HG02798 (cell line): ENCODE data around the gene SHC3.

Experiments
- ATAC-seq: cut with Tn5 transposase; IDR thresholded peaks from one replicate; pipeline ENCODE4 v1.9.1; 2021; ENCODE audit warnings: mild to moderate bottlenecking; ENCODE audit not compliant: unreplicated experiment, poor library complexity

Gene SHC3

DNA sequence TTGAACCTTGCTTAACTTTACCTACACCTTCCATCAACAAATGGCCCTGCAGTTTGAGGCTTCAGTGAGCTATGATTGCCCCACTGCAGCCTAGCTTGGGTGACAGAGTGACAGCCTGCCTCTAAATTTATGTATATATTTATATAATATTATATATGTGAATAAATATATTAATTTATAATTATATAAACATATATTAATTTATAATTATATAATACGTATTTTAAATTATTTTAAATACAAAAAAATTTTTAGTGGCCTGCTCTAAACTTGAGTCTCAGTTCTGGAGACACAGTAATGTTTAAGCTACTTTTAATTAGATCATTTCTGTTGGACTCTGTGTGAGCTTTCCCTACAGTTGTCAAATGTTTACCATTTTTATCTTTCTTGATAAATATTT is 9.3 kb upstream of the SHC3 start:
- no peak for ATAC-seq

DNA sequence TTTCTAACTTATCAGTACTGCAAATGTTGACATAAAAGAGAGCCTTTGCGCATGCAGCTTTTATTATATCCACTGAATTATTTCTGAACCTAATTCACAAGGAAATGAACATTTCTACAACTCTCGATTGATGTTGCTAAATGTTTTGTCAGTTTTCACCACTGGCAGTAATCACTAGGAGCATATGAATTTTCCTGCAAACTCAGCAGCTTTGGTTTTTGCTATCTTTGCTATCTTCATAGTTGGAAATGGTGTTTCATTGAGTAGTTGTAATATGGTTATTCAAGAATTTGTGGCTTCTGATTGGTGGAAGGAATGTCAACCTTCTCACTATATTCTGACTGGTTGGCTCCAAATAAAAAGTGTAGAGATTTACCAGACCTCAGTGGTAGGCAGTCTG is 8.9 kb upstream of the SHC3 start:
- ATAC-seq: no peak

DNA sequence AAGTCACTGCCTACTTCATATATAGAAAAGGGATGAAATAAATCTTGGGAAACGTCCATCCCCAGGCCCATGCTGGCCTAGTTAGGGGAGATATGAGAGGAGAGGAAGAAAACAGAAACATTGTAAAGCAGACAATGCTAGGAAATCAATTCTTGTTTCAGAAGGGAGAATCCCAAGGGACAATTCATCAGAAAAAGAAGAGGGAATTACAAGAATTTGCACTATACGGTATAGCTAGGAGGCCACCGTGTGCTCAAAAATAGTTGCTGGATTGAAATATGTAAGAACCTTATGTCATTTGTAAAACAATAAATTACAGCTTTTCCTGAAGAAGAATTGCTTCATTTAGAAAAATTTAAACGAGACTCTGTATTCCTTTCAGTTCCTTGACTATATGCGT is 8.3 kb upstream of the SHC3 start:
- no peak for ATAC-seq

DNA sequence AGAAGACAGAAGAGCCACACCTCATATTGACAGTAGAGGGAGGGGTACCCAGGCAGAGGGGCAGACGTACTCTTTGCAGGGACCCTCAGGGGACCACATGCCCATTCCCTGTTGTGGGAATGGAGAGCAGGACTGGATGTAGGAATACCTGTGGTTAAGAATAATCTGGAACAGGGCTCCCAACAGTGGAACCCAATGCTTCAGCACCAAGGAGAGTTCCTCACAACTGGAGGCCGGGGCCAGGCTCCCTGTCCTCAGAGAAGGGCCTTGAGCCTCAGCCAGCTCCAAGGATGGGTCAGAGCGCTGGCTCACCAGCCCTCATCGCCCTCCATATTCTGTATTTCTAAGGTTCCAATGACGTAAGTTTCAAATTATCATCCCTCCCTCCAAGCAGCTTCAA is 7.4 kb upstream of the SHC3 start:
- no peak for ATAC-seq

DNA sequence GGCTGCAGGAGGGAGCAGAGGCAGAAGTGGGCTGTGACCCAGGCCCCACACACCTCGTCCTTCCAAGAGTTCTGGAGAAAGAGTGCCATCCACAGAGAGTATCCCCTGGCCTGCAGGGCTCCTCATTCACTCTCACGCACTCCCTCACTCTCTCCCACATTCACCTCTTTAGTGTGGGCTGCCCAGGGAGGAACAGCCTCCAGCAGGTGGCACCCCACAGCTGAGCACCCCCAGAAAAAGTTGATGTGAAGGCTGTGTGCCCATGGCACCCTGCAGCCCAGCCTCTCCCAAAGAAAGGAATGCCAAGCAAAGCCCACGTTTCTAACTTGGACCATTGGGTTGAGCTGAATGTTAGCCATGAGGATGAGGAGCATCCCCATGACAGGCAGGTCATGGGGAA is 4.5 kb upstream of the SHC3 start:
- ATAC-seq: no peak

DNA sequence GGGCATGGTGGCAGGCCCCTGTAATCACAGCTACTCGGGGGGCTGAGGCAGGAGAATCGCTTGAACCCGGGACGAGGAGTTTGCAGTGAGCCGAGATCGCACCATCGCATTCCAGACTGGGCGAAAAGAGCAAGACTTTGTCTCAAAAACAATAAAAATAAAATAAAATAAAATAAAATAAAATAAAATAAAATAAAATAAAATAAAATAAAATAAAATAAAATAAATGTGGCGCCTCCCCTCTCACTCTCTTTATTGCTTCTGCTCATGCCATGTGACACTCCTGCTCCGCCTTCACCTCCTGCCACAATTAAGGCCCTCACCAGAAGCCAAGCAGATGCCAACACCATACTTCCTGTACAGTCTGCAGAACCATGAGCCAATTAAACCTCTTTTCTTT is 3.8 kb upstream of the SHC3 start:
- ATAC-seq: no peak

DNA sequence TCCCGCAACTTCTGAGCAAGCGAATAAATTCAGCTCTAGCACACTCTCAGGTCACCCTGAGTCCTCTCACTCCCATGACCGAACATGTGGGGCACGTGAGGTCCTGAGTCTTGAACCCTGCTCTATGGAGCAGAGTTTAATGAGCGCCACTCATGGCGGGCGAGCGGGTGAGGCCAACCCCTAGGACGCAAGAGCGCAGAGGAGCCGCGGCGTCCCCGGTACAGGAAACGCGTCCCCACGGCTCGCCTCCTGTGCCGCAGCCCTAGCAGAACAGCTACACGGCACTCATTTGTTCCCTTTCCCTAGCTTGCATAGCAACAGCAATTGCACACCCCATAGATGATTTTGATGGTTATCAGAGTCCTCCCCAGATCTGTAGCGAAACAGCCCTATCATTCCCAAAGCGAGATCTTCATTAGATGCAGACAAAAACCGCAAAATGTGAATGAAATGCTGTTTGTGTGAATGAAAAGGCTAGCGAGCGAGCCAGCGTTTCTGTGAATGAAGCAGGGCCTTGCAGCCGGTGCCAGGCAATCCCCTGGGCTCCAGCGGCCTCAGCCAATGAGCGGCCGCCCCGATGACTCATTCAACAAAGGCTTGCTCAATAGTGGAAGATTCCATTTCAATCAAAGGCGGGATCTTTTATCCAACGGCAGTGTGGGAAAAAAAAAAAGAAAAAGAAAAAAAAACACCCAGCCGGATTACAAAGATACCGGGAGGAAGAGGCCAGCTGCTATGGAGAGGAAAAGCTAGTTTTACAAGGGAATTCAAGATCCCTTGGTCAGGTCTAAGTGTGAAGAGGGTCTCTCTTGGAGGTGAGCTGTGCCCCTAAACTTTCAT is 1.5 kb upstream of the SHC3 start:
- ATAC-seq: no peak

DNA sequence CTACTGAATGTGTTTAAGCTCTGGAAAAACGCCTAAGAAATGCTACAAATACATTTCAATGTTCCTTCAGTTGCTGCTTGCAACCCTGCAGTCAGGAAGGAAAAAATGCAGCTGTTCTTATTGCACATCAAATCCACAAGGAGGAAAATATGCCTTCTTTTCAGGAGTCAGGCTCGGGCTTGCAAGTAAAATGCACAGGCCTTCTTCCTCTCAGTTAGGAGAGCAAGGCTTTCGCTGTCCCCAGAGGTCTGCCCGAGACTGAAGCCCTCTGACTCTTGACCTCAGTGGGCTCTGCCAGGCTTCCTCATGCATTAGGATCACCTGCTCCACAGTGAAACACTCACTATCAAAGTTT is 899 bp upstream of the SHC3 start:
- ATAC-seq: no peak

DNA sequence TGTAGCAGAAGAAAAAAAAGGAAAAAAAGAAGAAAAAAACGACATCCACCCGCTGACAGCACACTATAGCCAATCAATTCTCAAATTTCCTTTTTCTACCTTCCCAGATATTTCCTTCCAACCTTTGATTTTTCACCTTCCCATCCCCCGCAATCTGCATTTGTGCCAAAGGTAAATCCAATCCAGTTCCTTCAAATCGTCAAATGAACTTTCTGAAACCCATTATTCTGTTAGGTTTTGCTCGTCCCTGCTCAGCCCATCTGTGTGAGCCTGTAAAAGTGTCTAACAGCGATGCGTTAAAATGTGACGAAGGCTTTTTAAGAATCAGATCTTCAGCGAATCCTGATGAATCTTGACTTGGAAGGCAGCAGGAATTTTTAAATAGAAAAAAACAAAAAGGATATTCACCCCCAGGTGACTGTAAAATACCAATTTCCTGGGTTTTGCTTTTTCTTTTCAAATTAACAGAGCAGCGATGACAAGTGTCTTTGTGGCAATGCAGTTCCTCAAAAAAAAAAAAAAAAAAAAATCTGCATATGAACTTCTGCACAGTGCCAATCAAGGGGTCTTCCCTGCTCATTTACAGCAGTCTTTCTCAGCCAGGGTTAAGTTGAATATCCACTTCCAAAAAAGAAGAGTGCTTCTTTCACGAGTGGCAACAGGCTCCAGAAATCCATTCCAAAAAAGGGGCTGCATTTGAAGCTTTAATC is 367 bp upstream of the SHC3 start:
- ATAC-seq: no peak

DNA sequence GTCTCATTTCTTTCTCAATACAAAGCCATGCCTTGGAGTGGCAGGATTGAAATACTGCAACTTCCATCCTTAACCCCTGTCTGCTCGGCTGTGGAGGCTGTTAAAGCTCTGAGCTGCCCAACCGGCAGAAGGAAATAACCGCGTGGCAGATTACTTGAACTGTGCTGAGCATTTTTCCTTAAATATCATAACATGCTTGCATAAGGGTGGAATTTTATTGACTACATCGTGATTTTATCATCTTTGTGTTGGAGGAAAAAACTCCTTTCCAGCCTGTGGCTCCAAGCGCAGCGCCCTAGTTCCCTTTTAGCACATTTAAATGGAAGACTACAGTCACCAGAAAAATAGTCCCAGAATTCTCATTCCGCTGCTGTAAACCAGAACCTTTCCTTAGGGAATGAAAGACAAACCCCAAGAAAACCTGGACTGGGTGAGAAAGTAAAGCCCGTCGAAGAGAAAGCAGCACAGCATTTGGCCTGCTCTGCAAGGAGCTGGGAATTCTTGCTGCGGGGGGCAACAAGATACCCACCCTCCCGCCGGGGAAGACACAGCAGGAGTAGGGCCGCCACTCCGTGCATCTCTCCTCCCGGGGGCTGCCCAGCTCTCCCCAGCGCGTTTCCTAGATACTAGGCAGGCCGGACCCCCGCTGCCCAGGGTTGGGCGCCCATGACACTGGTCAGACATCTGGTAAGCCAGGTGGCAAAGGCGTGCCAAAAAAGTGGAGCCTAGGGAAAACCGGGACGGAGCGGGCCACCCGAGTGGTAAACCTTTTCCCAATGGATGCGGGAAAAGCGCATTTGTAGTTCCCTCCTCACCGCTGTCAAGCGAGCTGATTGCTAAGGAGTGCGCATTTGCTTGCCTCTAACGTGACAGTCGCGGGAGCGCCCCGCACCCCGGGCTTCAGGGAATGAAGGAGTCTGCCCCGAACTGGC is 1.3 kb downstream of the SHC3 start:
- no peak for ATAC-seq

DNA sequence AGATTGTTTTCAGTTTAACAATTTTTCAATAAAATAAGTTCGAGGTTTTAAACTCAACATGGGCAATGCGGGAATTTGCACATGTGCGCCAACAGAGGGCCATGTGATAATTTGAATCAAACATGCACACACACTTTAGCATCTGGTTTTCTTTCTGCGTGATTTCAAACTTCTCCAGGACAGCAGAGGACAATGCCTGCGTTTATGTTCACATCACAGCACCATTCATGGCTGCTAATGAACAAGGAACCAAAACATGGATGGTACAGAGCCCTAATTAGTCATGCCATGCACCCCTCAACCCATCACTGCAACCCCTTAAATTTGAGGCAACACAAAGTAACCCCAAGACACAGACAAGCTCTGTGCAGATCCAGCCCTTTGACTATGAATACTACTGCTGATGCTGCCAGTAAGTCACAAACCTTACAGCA is 2.8 kb downstream of the SHC3 start:
- ATAC-seq: no peak

DNA sequence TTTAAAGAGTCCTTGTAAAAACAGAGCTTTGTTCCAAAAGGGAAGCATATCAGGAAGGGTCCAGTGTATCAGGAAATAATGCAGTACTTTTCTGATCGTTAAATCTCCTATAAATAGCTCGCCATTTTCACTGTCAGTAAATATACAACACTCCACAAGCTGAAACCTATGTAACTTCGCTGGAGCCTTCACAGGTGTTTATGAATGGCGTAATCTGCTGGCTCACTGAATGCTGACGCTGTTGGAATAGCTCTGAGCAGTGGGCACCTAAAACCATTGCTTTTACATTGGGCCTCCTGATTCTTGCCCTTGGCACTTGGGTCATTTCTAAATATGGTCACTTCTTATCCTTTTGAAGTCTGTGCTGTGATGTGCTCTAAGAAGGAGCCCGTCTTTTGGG is 4.3 kb downstream of the SHC3 start:
- ATAC-seq: no peak

DNA sequence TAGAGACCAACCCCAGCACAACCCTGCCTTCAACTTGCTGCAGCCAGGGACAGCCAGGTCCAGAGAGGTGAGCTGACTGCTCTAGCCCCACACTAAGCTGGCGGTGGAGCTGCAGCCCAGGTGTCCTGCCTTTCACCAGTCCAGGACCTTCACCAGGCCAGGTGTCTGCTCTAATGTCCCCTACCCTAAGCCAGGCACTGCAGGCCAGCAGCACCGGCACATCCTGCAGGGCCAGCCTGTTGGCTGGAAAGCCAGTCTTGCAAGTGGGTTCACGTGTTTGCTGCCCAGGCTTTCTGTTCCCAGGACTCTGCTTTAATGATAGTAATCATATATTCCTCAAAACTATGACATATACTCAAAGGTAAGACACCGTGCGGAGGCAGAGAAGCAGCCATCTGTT is 5.5 kb downstream of the SHC3 start:
- no peak for ATAC-seq

DNA sequence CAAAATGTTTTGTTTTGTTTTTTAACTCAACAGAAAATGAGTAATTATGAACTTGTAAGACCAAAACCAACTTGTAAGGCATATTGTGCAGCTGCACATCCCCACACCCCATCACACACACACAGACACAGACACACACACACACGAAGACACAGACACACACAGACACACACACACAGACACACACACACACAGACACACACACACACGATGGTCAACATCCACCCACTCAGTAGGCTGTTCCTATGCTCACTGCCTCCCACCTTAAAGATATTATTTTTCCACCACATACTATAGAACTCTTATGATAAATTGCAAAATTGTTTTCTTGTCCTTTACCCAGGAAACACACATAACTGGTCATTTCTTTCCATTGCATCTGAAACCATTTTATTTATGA is 6.2 kb downstream of the SHC3 start:
- ATAC-seq: no peak

DNA sequence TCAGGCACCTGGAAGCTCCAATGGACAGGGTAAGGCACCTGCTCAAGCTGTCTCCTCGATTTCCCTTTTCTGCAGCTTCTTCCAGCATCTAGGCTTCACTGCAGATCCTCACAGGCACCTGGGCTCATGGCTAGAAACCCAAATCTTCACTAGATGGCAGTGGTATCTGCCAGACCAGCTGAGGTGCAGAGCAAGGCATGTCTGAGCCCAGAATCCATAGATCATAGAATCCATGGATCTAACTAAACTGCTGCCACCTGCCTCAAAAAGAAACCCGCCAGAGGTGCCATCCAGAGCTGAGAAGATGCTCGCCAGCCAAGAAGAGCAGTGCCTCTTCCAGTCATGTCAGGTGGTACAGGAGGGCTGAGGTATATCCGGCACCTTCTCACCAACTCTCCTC is 6.9 kb downstream of the SHC3 start:
- no peak for ATAC-seq

DNA sequence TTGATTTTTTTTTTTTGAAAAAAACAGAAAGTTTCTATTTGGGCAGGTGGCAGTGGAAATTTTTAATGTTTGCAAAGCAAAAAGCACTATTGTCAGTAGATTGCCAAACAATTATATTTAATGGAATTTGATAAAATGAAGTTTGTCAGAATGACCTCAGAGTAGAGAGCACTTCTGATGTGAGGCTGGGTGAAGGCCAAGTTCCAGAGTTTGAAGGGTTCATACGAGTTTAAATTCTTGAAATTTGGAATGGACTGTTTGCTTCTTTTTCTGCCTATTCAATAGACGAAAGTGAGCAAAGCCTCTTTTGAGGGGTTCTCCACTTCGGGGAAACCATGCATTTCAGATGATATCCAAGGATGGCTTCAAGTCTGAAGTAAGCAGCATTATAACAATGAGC is 7.4 kb downstream of the SHC3 start:
- ATAC-seq: no peak

DNA sequence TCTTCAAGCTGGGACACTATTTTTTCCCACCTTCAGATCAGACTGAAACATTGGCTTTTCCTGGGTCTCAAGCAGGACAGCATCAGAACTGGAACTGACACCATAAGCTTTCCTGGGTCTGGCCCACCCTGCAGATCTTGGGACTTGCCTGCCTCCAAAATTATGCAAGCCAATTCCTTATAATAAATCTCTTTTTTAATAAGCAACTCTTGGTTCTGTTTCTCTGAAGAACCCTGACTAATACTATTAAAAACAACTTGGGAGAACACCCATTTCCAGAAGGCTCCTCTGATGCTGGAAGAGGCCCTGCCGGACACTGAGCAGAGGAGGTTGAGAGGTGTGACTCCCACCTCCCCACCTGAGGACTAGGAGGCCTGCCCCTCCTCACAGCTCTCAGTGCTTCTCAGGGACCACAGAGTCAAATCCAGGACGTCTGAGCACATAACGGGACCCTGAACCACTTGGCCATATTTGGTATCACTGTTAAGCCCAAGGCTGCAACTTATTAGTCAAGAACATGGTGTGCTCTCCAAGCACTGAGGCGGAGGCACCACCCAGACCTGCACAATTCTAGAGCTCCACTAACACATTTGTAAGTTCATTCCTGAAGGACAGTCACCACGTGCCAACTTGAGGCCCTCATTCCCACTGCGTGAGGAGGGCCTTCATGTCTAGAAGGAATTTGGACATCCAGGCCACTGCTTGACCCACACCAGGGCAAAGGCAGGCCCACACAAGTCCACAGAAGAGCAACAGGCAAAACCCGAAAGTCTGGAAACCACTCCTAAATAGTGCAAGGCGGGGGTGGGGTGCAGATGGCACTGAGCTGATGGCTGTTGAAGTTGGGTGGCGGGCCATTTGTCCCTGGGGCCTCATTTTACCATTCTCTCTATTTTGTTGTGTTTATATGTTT is 9.5 kb downstream of the SHC3 start:
- ATAC-seq: no peak

DNA sequence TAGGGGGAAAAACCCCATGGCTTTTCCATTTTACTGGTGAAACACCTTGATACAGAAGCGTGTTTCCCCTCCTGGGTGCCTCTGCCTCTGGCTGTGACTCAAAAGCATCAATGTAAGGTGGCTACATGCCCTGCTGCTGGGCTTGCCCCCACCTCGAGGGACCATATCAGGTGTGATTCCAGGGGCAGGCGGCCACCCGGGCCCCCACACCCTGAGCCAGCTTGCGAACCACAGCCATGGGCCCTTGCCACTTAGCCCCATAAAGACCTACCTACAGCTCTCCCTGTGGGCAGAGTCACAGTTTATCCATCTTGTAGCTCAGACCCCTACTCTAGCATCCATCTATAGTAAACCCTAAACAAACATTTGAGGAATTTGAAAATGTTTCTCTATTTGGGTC is 10.8 kb downstream of the SHC3 start:
- ATAC-seq: no peak

DNA sequence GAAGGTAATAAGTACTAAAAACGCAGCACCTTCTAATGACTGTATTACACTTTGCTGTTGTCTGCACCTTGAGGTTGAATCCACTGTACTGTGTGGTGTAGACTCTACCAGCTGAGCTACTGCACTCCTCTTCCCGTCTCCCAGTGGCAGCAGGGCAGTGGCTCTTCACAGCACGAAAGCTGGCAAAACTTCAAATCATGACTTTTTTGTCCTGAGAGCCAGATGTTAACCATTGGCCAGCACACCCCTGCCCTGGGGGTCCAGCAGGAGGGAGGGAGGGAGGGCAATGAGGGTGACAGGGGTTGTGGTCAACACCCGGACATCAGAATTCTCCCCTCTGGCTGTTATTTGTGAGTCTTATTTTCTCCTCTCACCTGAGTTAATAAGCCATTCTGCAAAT is 11.8 kb downstream of the SHC3 start:
- no peak for ATAC-seq

DNA sequence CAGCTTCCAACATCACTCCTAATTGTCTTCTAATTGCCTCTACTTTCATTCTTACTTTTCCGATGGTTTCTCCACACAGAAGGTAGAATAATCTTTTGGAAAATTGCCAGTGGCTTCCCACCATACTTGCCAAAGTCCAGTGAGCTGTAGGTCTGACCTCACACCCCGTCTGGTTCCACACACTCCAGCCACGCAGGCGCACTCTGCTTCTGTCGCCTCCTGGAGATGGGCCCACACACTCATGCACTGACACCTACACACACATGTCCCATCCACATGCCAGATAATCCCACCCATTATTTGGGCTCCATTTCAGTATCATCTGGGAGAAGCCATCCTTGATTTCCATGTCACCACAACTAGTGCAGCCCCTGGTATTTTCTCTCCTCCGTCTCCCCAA is 12.7 kb downstream of the SHC3 start:
- no peak for ATAC-seq
